MM.1S (cell line): ENCODE results near the gene ARHGAP27.

ENCODE experiments used
- EZH2 ChIP-seq: fragments of 300-600 bp; sonication (generic); optimal IDR thresholded peaks from 2 replicates; pipeline ENCODE3; 2017; ENCODE audit warnings: low read depth, mild to moderate bottlenecking, antibody characterized with exemption, low read length, mixed read lengths
- EZH2phosphoT487 ChIP-seq: fragments of 300-600 bp; sonication (generic); IDR thresholded peaks from 2 replicates; pipeline ENCODE4 v1.6.1; 2018; ENCODE audit warnings: antibody characterized with exemption, low read length
- TF ChIP-seq, protein P1 (sequence below): fragments of 300-600 bp; sonication (generic); IDR thresholded peaks from 2 replicates; pipeline ENCODE4 v1.5.1; 2016; ENCODE audit warnings: antibody characterized with exemption, low read length, mixed read lengths

DNA sequence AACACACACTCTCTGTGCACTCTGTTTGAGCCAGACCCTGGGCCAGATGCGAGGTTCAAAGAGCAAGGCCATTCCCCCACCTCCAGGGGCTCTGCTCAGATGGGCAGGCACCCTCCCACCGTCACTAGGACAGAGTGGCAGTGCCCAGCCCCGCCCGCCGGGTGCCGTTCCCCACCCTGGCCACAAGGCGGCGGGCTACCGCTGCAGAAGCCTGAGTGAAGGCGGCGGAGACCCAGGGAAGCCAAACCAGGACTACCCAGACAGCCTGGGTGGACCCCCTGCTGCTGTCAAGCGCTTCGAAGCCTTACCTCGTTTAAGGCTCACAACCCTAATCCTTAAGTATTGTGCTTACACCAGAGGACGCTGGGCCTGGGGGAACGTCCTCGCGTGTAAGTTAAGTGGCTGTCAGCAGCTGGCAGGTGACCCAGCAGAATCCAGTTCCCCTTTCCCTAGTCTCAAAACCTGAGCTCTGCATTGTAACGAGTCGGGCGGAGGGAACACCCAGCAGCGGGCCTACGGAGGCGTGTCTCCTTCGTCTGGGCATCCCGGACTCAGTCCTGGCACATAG is 4.5 kb downstream of the ARHGAP27 start:
- TF ChIP-seq, protein P1, sequence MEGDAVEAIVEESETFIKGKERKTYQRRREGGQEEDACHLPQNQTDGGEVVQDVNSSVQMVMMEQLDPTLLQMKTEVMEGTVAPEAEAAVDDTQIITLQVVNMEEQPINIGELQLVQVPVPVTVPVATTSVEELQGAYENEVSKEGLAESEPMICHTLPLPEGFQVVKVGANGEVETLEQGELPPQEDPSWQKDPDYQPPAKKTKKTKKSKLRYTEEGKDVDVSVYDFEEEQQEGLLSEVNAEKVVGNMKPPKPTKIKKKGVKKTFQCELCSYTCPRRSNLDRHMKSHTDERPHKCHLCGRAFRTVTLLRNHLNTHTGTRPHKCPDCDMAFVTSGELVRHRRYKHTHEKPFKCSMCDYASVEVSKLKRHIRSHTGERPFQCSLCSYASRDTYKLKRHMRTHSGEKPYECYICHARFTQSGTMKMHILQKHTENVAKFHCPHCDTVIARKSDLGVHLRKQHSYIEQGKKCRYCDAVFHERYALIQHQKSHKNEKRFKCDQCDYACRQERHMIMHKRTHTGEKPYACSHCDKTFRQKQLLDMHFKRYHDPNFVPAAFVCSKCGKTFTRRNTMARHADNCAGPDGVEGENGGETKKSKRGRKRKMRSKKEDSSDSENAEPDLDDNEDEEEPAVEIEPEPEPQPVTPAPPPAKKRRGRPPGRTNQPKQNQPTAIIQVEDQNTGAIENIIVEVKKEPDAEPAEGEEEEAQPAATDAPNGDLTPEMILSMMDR = peak; percentile 96
- no peak for TF ChIP-seq EZH2
- no peak for TF ChIP-seq EZH2phosphoT487
